D721Med (cell line): ENCODE data around the gene CHIC2.

ENCODE experiments used
- DNase-seq: peaks from one replicate; pipeline ENCODE4 v3.0.0; 2011; ENCODE audit warnings: low spot score; ENCODE audit not compliant: insufficient read length
- FAIRE-seq: peaks from 2 replicates; lab custom pipeline; 2011; peaks lifted over from hg19 to GRCh38; lab: Jason Lieb, UNC
- CTCF ChIP-seq: IDR thresholded peaks from 2 replicates; pipeline ENCODE4 v1.5.1; 2012; ENCODE audit warnings: mild to moderate bottlenecking, control low read depth; ENCODE audit not compliant: insufficient read depth; ENCODE audit errors: missing control alignments

CHIC2 gene

GRCh38 chr4:53986062-53986461 is 78.3 kb downstream of the CHIC2 start:
- no peak for TF ChIP-seq CTCF
- no peak for FAIRE-seq
- DNase-seq = no peak

DNA sequence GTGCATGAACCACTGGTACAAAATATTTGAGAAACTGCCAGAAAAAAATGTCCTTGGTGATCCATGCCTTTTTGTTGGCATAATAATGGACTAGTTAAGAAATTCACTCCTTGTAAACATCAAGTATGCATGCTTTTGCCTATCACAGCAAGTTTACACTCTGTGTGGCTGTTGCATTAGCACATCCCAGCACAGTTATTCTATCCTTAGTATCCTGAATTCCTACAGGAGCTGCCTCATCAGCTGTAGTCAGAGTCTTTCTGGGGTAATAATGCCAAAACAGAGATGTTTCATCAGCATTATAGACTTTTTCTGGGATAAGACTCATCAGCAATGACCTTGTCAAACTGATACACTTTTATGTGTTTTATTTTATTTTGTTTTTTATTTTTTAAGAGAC is 82.8 kb downstream of the CHIC2 start:
- no peak for FAIRE-seq
- no peak for TF ChIP-seq CTCF
- DNase-seq = no peak

GRCh38 chr4:53981066-53981465 is 83.3 kb downstream of the CHIC2 start:
- FAIRE-seq (no peak), DNase-seq (no peak)
- no peak for TF ChIP-seq CTCF

DNA sequence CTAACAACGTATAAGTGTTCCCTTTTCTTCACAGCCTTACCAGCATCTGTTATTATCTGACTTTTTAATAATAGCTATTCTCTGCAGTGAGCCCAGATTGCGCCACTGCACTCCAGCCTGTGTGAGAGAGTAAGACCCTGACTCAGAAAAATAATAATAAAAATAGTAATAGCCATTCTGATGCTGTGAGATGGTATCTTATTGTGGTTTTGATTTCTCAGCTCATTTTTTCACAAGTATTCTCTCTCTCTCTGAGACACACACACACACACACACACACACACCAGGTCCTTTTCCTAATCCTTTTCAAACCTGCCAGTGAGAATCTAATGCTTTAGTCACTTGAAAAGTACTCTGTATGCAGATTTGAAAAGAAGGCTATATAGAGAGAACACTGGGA is 89.8 kb downstream of the CHIC2 start:
- no peak for TF ChIP-seq CTCF
- DNase-seq (no peak), FAIRE-seq (no peak)

- no peak for DNase-seq
- TF ChIP-seq CTCF = no peak
- no peak for FAIRE-seq
Observed at GRCh38 chr4:53967986-53968385, 96.4 kb downstream of the CHIC2 start.

- no peak for DNase-seq
- TF ChIP-seq CTCF = no peak
- no peak for FAIRE-seq
Observed at GRCh38 chr4:53963781-53964180, 100.6 kb downstream of the CHIC2 start.

DNA sequence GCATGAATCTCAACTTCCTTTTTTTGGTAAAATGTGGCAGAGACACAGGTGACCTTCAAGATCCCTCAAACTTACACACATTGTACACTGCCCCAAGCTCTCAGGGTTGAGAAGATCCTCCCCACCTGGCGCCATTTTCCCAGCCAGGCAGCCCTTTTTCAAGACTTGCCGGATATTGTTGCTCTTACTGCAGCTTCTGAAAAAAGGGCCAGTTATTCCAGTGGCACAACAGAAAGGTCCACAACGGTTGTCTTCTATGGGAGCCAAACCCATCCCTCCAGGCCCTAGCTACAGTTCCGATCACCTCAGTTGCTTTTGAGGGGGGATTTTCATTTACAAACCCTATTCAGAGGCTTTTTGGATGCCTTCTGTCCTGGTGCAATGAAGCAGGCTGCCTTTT is 101.1 kb downstream of the CHIC2 start:
- no peak for TF ChIP-seq CTCF
- DNase-seq (no peak), FAIRE-seq (no peak)
